NCI-H128 (cell line): ENCODE measurements around the gene SEPTIN7.

Experiments used
- DNase-seq: peaks from one replicate; lab custom pipeline; 2025; ENCODE audit not compliant: unreplicated experiment; lab: John Stamatoyannopoulos, UW

SEPTIN7 gene

DNA sequence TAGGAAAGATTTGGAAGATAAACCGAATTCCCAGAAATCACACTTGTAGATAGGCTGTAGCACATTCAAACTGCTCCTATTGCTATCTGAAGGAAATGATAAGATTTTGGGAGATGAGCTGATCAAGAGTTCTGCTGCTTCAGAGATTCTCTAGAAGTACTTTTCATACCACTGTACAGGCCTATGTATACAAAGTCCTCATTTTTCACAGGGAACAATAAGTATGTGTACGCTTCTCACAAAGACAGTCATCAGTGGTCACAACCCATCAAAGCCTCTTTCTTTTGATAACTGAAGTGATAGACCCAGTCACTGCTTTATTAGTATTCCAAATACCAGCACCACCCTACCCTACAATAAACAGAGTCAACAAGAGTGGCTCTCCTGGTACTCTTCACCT, 15.6 kb upstream of the SEPTIN7 start:
- no peak for DNase-seq

DNA sequence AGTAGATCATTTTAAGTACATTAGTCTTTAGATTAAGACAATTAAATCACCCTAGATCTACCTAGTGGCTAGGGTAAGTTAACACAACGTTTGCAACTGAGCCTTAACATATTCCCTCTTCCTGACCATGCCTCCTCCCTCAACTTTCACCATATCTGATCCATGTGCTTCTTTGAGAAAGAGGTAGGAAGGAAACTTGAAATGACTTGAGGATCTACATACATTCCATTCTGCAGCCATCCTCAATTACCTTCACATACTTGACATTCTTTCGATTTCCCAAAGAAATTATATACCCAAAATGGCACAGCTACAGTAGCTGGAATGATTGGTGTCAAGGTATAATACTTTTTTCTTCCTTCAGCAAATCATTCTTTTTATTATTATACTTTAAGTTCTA, 12.9 kb upstream of the SEPTIN7 start:
- DNase-seq, result no peak

- DNase-seq, result no peak
Measured at GRCh38 chr7:35792472-35792871, 8.4 kb upstream of the SEPTIN7 start.

GRCh38 chr7:35792873-35793489, 7.9 kb upstream of the SEPTIN7 start:
- no peak for DNase-seq

DNA sequence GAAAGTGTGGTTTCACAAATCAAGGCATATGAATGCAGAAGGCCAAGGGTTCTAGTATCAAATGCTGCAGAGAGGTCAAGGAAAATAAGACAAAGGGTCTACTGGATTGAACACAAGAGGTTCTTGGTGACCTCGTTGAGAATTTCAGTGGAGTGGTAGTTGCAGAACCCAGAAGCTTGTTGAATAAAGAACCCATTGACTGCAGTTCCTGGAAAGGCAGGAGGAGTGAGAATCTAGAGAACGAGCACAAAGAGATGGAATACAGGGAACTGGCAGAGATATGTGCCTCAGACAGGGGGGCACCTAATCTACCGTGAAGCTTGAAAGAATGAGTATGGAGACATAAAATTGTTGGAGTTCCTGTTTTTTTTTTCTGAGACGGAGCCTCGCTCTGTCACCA, 3.5 kb upstream of the SEPTIN7 start:
- DNase-seq, result no peak

DNA sequence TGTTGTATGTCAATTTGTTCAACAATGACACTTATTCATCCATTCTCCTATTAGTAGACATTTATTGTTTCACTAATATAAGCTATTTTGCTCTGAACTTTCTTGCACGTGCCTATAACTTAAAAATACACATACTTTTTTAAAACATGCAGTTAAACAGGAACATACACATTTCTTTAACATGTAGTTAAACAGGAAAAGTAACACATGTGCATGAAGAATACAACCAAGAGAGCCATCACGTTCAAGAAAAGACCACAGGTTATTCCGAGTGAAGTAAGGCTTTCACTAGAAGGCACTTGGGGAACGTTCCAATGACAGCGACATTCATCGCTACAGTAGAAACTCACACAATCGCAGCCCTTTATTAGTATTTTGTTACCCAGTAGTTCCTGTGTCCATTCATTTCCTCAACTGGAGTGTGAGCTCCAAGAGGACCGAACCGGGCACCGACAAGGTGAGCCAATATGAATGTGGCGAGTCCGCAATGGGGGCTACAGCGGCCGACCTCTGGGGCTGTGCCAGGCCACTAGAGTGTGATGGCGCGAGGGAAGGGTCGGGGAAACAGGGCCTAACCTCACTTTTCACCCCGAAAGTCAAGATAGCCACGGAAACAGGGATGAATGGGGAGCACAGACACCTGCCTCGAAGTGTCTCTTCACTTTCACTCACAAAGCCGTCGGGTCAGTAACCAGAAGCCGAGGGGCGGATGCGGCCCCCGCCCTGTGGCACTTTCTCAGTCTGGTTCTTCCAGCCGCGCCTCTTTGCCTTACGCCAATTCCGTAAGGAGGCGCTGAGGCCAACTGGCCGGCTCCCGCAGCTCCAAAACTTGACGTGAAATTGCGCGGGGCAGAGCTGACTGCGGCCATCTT, 775 bp upstream of the SEPTIN7 start:
- DNase-seq, result peak; percentile 81

DNA sequence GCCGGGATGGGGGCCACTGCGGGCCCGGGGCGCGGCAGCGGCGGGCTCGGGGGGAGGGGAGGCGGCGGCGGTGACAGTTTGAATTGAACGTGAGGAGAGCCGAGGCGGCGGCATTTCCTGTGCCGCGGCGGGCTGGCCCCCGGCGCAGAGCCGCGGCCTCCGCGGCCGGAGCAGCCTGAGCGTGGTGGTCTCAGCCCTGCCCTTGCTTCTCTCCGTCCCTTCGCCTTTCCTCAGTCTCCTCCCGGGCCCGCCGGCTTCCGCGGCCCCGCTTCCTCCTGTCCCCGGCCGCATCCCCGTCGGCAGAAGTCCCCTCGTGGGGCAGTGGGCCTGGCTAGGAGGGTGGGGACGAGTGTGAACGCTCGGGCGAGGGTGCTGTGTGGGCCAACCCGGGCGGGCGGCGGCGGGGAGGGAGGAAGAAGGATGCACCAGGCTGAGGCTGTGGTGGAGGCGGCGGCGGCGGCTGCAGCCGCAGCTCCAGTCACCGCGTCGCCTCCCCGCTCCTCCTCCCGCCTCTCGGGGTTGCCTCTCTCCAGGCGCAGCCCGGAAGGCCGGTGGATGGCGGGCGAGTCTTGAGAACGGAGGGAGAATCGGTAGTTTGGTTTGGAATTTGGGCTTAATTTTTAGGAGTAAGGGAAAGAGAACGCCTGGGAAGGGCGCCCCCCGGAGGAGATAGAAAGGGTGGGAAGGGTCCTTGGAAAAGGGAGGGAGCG, 690 bp downstream of the SEPTIN7 start:
- peak; percentile 71 for DNase-seq

DNA sequence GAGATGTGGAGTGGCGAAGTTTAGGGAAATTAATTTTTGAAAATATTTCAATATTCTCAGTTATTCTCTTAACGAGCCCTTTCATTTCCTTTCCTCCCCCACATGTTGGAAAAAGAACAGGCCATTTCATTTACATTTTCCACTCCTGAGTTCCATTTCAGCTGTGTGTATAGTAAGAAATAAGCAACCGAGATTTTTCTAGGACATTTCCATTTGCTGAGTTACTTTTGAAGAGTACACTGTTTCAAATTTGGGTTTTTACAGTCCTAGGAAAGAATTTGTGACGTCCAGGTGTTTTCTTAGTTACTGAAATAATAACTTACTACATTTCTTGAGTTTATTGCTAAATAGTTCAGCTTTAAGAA, 1.2 kb downstream of the SEPTIN7 start:
- no peak for DNase-seq

DNA sequence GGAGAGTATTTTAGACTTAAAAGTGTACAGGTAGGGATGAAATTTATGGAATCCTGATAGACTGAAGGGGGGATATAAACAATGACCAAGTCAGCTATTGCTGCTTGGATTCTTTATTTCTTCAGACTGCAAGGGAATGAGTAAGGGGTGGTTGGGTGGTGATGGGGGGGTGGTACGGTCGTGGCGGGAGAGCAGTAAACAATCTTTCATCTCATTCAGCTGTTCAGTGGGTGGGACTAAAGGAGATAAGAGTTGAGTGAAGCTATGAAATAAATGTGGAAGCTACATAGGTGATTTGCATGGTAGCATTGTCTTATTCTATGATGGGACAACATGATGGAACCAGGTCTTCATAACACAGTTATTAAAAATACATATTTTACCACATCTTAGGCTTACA, 1.8 kb downstream of the SEPTIN7 start:
- DNase-seq, result no peak

- DNase-seq, result no peak
Measured at GRCh38 chr7:35804231-35804970, 3.5 kb downstream of the SEPTIN7 start.

GRCh38 chr7:35805876-35806275, 5.0 kb downstream of the SEPTIN7 start:
- DNase-seq, result no peak

- DNase-seq, result no peak
Measured at GRCh38 chr7:35816514-35816913, 15.7 kb downstream of the SEPTIN7 start.

- no peak for DNase-seq
Measured at GRCh38 chr7:35817181-35817580, 16.3 kb downstream of the SEPTIN7 start.

DNA sequence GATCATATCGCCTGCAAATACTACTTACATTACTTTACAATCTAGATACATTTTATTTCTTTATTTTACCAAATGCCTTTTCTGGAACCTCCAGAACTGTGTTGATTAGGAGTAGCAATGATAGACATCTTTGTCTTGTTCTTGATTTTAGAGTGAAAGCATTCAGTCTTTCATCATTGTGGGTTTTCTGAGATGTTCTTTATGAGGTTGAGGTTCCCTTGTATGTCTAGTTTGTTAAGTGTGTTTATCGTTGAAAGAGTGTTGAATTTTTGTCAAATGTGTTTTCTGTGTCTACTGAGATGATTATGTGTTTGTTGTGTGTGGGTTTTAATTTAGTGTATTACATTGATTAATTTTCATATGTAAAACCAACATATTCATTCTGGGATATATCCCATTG, 17.1 kb downstream of the SEPTIN7 start:
- no peak for DNase-seq

DNA sequence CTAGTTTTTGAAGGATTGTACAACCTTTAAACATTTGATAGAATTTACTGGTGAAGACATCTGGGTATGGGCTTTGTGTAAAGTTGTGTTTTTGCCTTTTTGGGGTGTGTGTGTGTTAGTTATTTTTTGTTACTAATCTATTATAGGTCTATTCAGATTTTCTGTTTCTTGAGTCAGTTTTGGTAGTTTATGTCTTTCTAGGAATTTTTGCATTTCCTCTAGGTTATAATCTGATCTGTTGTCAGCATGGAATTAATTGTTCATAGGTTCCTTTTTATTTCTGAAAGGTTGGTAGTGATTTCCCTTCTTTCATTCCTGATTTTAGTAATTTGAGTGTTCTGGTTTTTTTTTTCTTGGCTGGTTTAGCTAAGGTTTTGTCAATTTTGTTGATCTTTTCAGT, 17.7 kb downstream of the SEPTIN7 start:
- no peak for DNase-seq

DNA sequence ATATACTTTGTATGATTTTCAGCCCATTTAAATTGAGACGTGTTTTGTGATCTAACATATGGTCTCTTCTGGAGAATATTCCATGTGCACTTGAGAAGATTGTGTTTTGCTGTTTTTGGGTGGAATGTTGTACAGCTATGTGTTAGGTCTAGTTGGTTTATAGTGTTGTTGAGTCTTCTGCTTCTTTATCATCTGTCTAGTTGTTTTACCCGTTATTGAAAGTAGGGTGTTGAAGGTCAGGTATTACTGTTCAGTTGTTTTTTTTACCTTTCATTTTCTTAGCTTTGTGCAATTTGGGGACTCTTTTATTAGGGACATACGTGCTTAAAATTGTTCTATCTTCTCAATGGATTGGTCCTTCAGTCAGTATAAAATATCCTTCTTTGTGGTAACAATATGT, 18.5 kb downstream of the SEPTIN7 start:
- DNase-seq, result no peak

GRCh38 chr7:35819954-35820703, 19.3 kb downstream of the SEPTIN7 start:
- no peak for DNase-seq

DNA sequence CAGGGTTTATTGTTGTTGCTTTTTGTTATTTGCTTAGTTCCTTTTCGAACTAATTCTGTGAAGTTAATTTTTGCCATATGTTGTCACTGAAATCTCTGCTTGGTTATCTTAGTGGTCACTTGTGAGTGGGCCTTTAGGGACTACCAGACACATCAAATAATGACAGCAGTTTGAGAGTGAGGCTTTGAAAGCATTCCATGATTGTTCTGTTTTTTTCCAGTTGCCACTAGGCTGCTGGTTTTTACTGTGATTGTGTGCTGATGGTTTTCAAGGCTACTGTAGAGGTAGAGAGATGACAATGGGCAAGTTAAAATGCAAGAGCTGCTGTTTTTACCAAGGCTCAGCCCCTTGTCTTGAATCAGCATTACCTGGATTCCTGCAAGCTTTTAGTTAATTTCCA, 20.0 kb downstream of the SEPTIN7 start:
- DNase-seq, result no peak

DNA sequence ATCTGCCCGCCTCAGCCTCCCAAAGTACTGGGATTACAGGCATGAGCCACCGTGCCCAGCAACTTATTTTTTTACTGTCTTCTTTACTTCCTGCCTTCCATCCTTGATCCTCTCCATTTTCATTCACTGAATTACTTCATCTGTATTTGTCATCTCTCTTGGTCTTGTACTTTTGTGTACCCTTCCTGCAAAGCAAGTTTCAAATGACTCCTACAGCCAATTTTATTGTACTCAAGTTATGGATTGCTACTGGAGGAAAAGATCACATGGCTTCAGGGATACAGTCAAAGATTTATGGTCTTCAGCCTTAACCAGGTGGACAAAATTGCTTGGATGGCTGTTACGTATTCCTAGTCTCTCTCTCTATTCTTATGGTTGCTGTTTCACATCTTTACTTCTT, 22.6 kb downstream of the SEPTIN7 start:
- no peak for DNase-seq

DNA sequence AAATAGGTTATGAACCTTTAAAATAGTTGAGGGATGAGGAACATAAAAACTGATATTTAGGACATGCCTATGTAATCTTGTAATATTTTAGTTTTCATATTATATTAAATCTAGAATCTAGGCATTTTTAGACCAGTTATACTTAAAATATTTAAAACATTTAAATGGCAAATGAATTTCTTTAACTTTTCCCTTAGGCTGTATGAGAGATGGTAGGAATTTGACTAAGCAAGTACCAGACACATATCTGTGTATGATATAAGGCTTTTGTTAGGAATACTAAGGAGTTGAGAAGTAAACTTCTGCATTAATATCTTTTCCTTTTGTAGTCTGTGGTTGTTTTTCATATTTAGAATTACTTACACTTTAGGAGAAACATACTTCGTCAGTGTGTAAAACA, 25.1 kb downstream of the SEPTIN7 start:
- DNase-seq, result no peak

DNA sequence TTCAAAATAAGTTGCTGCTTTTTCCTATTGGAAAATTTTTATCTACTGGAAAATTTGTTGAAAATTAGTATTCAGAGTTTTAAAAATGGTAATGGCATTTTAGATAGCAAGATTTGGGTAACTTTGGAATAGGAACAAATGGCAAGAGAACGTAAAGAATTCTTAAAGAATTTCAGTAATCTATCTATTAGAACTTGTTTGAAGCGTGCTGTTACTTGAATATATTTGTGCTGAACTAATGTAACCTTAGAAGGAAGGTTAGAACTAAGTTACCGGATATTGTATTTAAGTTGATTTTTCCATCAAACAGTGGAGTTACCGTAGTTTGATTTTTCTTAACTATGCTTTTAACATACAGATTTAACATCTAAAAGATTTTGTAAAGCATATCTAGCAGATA, 25.9 kb downstream of the SEPTIN7 start:
- DNase-seq, result no peak
